NCI-H460 (cell line): ENCODE data around the gene HSP90AA1. TPM values are rescaled to one million over a fixed set of nuclear protein-coding genes. Genes with fewer than 3 reads are reported as not detected.

Experiments
- DNase-seq: peaks from one replicate; pipeline ENCODE4 v3.0.0-alpha.2; 2016; ENCODE audit warnings: low read depth; ENCODE audit errors: extremely low read depth
- small RNA-seq, 2 experiments: library from RNA; depleted of rRNA; stranded (forward); fragments of <200 nt; gene quantifications; one replicate each; pipeline ENCODE3, GENCODE V24; 2014
- total RNA-seq: library from RNA; depleted of rRNA; stranded (reverse); fragments of >200 nt; shearing (Covaris generic); gene quantifications from 2 replicates; pipeline ENCODE4 v1.2.3, GENCODE V29; 2014; rRNA removed

The HSP90AA1 gene
- total RNA-seq, 1 experiment from 2014 or later, result 234 TPM

DNA sequence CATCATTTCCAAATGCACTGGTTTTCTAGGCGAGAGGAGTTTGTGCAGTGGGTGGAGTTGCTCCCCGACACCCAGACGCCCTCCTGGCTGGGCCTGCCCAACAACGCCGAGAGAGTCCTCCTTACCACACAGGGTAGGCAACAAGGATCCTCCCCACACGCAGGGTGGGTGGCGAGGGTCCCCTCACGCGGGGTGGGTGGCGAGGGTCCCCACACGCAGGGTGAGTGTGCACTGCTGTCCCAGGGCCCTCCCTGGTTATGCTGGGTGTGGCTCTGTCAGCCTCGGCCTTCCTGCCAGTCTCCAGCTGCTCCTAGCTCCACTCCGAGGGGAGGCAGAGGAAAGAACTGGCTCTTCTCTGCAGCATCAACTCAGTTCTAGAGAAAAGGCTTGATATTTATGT, 42.3 kb downstream of the HSP90AA1 start:
- DNase-seq, result no peak

DNA sequence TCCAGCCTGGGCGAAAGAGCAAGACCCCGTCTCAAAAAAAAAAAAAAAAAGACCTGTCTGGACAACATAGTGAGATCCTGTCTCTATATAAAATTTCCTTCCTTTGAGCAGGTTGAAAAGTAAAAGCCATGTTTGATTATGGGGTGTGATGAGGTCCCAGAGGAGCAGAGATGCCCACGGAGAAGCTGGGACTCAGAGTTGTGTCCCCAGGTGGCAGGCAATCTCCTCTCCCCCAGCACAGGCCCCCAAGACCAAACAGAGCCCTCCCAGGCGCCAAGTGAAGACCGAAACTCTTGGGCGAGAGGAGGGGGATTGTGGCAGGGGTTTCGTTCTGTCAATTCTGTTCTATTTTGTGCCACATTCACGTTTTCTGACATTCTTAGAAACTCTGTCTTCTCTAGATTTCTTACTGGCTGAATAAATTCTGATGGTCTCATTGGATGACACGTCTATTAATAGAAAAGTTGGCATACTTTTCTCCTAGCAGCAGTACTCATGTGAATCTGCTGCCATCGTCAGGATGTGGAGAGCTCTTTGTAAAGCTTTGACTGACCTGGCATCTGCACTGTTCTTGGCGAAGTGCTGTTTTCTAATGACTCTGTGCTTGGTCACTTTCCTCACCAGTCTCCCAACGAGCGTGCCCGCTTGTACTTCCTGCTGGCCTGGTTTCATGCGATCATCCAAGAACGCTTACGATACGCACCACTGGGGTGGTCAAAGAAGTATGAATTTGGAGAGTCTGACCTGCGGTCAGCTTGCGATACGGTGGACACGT, 43.4 kb downstream of the HSP90AA1 start:
- DNase-seq, result no peak

DNA sequence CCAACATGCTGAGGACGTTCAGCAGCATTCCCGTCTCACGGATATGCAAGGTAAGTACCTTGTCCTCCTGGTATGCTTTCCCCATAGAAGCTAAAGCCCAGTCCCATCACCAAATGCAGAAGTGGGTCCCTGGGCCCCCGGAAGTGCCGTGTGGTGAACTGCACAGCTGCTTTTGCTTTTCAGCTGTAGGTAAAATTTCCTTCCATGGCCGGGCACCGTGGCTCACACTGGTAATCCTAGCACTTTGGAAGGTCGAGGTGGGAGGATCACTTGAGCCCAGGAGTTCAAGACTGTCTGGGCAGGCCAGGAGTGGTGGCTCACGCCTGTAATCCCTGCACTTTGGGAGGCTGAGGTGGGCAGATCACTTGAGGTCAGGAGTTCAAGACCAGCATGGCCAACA, 44.1 kb downstream of the HSP90AA1 start:
- DNase-seq, result no peak

DNA sequence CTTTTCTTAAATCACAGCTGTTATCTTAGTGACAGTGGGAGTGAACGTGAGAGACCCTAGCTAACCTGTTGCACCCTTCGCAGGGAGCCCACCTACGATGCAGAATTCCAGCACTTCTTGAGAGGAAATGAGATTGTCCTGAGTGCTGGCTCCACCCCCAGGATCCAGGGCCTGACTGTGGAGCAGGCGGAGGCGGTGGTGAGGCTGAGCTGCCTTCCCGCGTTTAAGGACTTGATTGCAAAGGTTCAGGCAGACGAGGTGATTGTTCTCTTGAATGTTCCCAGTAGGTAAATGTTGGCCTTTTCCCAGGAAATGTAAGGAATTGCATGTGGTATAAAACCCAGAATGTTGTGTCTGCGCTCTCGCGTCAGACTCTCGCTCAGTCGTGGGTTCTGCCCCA, 46.7 kb downstream of the HSP90AA1 start:
- DNase-seq, result no peak

DNA sequence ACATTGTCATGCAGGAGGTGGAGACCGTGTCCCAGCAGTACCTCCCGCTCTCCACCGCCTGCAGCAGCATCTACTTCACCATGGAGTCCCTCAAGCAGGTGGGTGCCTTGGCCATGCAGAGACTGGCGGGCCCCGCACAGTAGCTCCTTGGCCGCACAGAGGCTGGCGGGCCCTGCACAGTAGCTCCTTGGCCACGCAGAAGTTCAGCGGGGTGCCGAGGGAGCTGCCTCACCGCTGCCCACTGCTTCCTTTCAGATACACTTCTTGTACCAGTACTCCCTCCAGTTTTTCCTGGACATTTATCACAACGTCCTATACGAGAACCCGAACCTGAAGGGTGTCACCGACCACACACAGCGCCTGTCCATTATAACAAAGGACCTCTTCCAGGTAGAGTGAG, 47.7 kb downstream of the HSP90AA1 start:
- DNase-seq, result no peak

DNA sequence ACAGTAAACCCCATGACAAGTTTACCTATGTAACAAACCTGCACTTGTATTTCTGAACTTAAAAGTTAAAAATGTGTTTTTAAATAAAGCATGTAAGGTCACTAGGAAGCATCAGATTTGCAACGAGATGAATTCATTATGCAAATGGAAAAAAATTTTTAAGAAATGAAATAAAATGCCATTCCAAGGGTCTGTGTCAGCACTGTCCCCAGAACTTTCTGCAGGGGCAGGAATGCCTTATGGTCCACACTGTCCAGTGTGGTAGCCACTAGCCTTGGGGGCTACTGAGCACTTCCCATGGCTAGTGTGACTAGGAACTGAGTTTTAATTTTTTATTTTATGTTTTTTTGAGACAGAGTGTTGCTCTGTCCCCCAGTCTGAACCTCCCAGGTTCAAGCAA, 49.2 kb downstream of the HSP90AA1 start:
- no peak for DNase-seq

DNA sequence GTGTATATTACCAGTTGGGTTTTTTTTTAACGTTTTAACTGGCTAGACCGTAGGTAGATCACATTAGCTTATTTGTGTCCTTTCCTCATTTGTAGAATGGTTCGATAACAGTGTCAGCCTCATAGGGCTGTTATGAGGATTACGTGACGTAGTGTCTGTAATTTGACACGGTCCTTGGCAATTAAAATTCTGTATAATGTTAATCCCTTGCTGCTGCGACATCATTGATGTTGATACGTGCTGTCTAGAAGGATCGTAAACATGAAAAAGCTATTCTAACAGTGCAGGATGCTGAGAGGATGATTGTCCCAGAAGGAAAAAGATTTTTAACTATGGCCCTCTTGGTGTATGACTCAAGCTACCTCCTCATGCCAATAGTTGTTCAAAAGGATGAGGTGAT, 50.9 kb downstream of the HSP90AA1 start:
- DNase-seq, result no peak

DNA sequence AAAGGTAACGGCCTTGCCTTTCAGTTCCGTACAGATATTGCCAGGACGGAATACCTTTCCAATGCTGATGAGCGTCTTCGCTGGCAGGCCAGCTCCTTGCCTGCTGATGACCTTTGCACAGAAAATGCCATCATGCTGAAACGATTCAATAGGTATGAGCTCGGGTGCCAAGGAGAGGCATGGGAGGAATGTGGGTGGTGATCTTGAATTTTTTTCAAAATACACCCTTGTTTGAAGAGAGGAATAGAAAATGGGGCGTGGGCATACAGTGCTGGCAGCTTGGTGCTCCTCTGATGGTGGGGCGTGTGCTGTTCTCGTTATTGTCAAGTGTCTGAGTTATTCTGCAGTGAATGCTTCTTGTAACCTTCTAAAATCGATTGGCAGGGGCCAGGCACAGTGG, 52.5 kb downstream of the HSP90AA1 start:
- DNase-seq, result no peak

DNA sequence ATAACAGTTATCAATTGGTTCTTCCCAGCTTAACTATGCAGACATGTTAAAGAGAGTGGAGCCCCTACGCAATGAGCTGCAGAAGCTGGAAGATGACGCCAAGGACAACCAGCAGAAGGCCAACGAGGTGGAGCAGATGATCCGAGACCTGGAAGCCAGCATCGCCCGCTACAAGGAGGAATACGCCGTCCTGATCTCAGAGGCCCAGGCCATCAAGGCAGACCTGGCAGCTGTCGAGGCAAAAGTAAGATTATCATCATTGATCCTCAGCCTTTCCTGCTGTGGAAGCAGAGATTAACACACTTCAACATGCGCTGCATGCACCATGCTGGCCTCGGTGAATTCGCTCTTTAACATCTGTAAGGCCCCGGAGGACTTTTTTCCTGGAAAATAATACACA, 53.6 kb downstream of the HSP90AA1 start:
- DNase-seq, result no peak

Small RNA genes within 50 kb of the gene (small RNA-seq; reads per million reads assigned to genes)
- 0 to 0.94 reads per million in 2 experiments for gene RN7SL472P

Other genes with a start within 250 kb of the HSP90AA1 start
- gene DYNC1H1, start 122.5 kb downstream of the HSP90AA1 start, total RNA-seq, result 1,235 and 1,394 TPM in 2 replicates
- 20.2 and 22.5 TPM in 2 replicates for gene WDR20, start 52.9 kb upstream of the HSP90AA1 start, total RNA-seq
- 65.2 and 70.8 TPM in 2 replicates for gene MOK, start 218.1 kb upstream of the HSP90AA1 start, total RNA-seq
- 14.8 and 15.0 TPM in 2 replicates for gene ZNF839, start 232.7 kb upstream of the HSP90AA1 start, total RNA-seq